OCI-LY3 (cell line): ENCODE measurements around the gene TEAD1.

Source experiments
- EZH2phosphoT487 ChIP-seq: fragments of 200-600 bp; shearing (Covaris generic); IDR thresholded peaks from 2 replicates; pipeline ENCODE4 v1.6.1; 2018; ENCODE audit warnings: antibody characterized with exemption, mixed run types, low read depth
- TF ChIP-seq, protein P1 (sequence below): fragments of 200-600, 300-600 bp; sonication (generic); IDR thresholded peaks from 2 replicates; pipeline ENCODE4 v1.5.1; 2014; ENCODE audit warnings: antibody characterized with exemption, low read length, low read depth

DNA sequence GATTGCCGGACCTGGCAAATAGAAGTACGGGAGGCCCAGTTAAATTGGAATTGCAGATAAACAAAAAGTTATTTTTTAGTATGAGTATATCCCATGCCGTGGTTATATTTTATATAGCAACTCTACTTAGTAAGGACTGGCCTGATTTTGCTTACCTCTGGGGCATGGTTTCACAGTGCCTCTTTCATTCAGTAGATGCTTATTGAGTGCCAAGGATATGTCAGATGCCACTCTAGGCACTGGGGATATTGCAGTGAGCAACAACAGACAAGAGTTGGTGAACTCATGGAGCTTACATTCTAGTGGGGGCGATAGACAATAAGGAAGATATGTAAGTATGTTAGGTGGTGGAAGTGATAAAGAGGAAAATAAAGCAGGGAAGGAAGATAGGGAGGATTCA is 112.2 kb downstream of the TEAD1 start:
- TF ChIP-seq, protein P1, sequence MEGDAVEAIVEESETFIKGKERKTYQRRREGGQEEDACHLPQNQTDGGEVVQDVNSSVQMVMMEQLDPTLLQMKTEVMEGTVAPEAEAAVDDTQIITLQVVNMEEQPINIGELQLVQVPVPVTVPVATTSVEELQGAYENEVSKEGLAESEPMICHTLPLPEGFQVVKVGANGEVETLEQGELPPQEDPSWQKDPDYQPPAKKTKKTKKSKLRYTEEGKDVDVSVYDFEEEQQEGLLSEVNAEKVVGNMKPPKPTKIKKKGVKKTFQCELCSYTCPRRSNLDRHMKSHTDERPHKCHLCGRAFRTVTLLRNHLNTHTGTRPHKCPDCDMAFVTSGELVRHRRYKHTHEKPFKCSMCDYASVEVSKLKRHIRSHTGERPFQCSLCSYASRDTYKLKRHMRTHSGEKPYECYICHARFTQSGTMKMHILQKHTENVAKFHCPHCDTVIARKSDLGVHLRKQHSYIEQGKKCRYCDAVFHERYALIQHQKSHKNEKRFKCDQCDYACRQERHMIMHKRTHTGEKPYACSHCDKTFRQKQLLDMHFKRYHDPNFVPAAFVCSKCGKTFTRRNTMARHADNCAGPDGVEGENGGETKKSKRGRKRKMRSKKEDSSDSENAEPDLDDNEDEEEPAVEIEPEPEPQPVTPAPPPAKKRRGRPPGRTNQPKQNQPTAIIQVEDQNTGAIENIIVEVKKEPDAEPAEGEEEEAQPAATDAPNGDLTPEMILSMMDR, result no peak
- no peak for TF ChIP-seq EZH2phosphoT487
